BLaER1 (cell line): Measurements from ENCODE around the gene SH3TC2.

Experiments
- H3K27ac ChIP-seq: shearing (Covaris generic); formaldehyde crosslinking; 2 replicates; pipeline ENCODE4 v1.8.1; 2022
- H3K27me3 ChIP-seq: shearing (Covaris generic); formaldehyde crosslinking; 2 replicates; pipeline ENCODE4 v1.8.1; 2022
- H3K36me3 ChIP-seq: shearing (Covaris generic); formaldehyde crosslinking; 2 replicates; pipeline ENCODE4 v1.8.1; 2022
- H3K4me1 ChIP-seq: shearing (Covaris generic); formaldehyde crosslinking; 2 replicates; pipeline ENCODE4 v1.8.1; 2022
- H3K4me2 ChIP-seq: shearing (Covaris generic); formaldehyde crosslinking; 2 replicates; pipeline ENCODE4 v1.8.1; 2022
- H3K4me3 ChIP-seq: shearing (Covaris generic); formaldehyde crosslinking; 2 replicates; pipeline ENCODE4 v1.8.1; 2022
- H3K9ac ChIP-seq: shearing (Covaris generic); formaldehyde crosslinking; 2 replicates; pipeline ENCODE4 v1.8.1; 2022
- H3K9me3 ChIP-seq: shearing (Covaris generic); formaldehyde crosslinking; 2 replicates; pipeline ENCODE4 v1.8.1; 2022
- H4K20me1 ChIP-seq: shearing (Covaris generic); formaldehyde crosslinking; 2 replicates; pipeline ENCODE4 v1.8.1; 2022
- Cebpa-rat ChIP-seq: shearing (Covaris generic); IDR thresholded peaks from 2 replicates; pipeline ENCODE4 v1.8.1; 2022

SH3TC2 gene

DNA sequence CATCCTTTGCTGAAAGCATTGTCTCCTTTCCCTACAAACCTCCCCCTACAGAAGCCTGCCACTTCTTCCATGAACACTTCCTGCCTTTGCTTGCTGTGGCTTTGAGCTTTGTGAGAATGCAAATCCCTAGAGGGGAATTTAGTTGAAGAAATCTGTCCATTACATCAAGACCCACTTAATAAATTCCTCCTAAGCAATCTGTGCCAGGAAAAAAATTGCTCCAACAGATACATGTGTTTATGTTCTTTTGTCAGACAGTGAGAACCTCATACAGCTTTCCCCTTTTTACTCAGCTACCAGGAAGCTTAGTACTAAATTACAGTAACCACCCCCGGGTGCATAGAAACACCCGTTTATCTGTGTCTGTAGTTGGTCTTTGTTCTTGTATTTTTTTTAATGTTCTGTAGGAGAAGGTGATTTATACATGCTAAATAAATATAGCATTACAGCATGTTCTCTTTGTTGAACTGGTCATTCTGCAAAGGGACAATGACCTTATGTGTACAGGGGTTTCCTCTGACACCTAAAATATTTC lies 43.9 kb downstream of the SH3TC2 start:
- H3K36me3 ChIP-seq = no peaks in the 10 kb centered on the region
- H3K9me3 ChIP-seq = 0 out of 2 replicates have a peak, but pooled peaks cover 5% of the 10 kb centered on the region
- no peak overlapping the region for H3K4me3 ChIP-seq
- no peak overlapping the region for H3K9ac ChIP-seq
- H3K27me3 ChIP-seq = no peaks in the 10 kb centered on the region
- H4K20me1 ChIP-seq = no peaks in the 10 kb centered on the region
- no peak overlapping the region for H3K27ac ChIP-seq
- TF ChIP-seq Cebpa-rat = no peak
- H3K4me1 ChIP-seq = peaks cover 13% of the 10 kb centered on the region
- H3K4me2 ChIP-seq = peak overlapping the region; percentile 45

GRCh38 chr5:149017636-149018035 lies 45.2 kb downstream of the SH3TC2 start:
- TF ChIP-seq Cebpa-rat = no peak
- H4K20me1 ChIP-seq = no peaks in the 10 kb centered on the region
- H3K9ac ChIP-seq = no peak overlapping the region
- H3K27ac ChIP-seq = no peak overlapping the region
- H3K4me2 ChIP-seq = no peak overlapping the region
- H3K4me3 ChIP-seq = no peak overlapping the region
- no peaks in the 10 kb centered on the region for H3K27me3 ChIP-seq
- 0 out of 2 replicates have a peak, but pooled peaks cover 5% of the 10 kb centered on the region for H3K9me3 ChIP-seq
- H3K36me3 ChIP-seq = no peaks in the 10 kb centered on the region
- H3K4me1 ChIP-seq = peaks cover 13% of the 10 kb centered on the region

- Histone ChIP-seq H3K36me3 (no peaks in the 10 kb centered on the region), H3K27ac (no peak overlapping the region), H3K4me1 (peaks cover 13% of the 10 kb centered on the region), H3K27me3 (no peaks in the 10 kb centered on the region), H3K9ac (no peak overlapping the region), H3K4me2 (no peak overlapping the region), H4K20me1 (no peaks in the 10 kb centered on the region), H3K9me3 (no peaks in the 10 kb centered on the region), H3K4me3 (no peak overlapping the region)
- TF ChIP-seq Cebpa-rat = no peak
Observed at GRCh38 chr5:149015561-149015960, 47.3 kb downstream of the SH3TC2 start.

DNA sequence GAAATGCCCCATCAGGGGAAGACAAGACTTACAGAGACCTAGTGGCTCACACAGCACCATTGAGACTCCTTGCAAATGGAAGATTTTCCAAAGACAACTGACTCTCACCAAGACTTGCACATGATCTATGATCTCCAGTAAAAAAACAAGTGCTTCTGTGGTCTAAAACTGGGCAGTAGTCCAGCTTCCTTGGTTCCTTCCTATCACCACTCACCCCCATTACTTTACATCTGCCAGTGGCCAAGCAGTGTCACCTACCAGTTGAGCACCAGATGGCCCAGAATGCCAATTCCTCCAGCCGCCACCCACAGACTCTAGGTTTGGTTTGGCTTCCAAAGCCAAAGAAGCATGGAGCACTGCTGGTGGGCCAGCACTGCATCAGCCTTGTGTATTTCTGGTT lies 47.7 kb downstream of the SH3TC2 start:
- H3K9ac ChIP-seq = no peak overlapping the region
- H3K36me3 ChIP-seq = no peaks in the 10 kb centered on the region
- H3K27me3 ChIP-seq = no peaks in the 10 kb centered on the region
- H4K20me1 ChIP-seq = no peaks in the 10 kb centered on the region
- no peak overlapping the region for H3K4me2 ChIP-seq
- H3K27ac ChIP-seq = no peak overlapping the region
- no peaks in the 10 kb centered on the region for H3K9me3 ChIP-seq
- peaks cover 13% of the 10 kb centered on the region for H3K4me1 ChIP-seq
- no peak overlapping the region for H3K4me3 ChIP-seq
- TF ChIP-seq Cebpa-rat = no peak

- no peaks in the 10 kb centered on the region for H3K27me3 ChIP-seq
- no peaks in the 10 kb centered on the region for H4K20me1 ChIP-seq
- no peak overlapping the region for H3K9ac ChIP-seq
- H3K9me3 ChIP-seq = no peaks in the 10 kb centered on the region
- no peak overlapping the region for H3K4me3 ChIP-seq
- peaks cover 13% of the 10 kb centered on the region for H3K4me1 ChIP-seq
- no peak overlapping the region for H3K27ac ChIP-seq
- TF ChIP-seq Cebpa-rat = no peak
- H3K36me3 ChIP-seq = no peaks in the 10 kb centered on the region
- H3K4me2 ChIP-seq = no peak overlapping the region
Observed at GRCh38 chr5:149014571-149015031, 48.3 kb downstream of the SH3TC2 start.

DNA sequence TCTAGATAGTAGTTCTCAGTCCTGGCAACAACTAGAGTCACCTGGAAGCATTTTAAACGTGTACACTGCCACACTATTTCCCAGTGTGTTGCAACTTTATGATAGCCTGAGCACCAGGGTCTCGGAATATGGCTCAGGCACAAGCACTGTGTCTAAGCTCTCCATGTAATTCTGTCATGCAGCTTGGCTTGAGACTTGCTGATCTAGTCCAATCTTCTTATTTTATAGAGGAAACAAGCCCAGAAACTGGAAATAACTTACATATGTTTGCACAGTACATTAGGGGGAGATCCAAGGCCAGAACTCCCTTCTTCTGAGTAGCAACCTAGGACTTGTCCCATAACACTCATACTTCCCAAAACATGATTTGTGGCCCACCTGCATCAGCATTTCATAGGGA lies 49.1 kb downstream of the SH3TC2 start:
- Histone ChIP-seq H3K27ac (no peak overlapping the region), H3K4me2 (no peak overlapping the region), H4K20me1 (no peaks in the 10 kb centered on the region), H3K9ac (no peak overlapping the region), H3K36me3 (no peaks in the 10 kb centered on the region), H3K9me3 (no peaks in the 10 kb centered on the region), H3K4me3 (no peak overlapping the region), H3K27me3 (no peaks in the 10 kb centered on the region), H3K4me1 (peaks cover 7% of the 10 kb centered on the region)
- TF ChIP-seq Cebpa-rat = no peak

DNA sequence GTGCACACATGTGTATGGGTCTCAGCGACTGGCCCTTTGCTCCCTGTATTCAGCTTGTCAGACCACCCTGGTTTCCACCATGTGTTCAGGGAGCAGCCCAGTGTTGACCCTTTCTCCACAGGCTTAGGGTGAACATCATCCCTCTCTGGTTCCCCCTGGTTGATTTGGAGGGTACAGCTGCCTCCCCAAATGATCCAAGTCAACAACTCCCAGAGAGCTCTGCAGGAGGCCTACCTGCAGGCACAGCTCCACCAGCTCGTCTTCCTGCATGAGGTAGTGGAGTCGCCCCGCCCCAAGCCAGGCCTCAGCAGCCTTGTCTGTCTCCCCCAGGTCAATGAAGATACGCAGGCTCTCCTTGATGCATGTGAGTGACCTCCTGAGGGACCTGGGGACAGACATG lies 50.5 kb downstream of the SH3TC2 start:
- Histone ChIP-seq H3K4me2 (no peak overlapping the region), H3K27me3 (no peaks in the 10 kb centered on the region), H3K36me3 (no peaks in the 10 kb centered on the region), H3K4me1 (no peaks in the 10 kb centered on the region), H4K20me1 (no peaks in the 10 kb centered on the region), H3K4me3 (no peak overlapping the region), H3K27ac (no peak overlapping the region), H3K9ac (no peak overlapping the region), H3K9me3 (no peaks in the 10 kb centered on the region)
- no peak for TF ChIP-seq Cebpa-rat

DNA sequence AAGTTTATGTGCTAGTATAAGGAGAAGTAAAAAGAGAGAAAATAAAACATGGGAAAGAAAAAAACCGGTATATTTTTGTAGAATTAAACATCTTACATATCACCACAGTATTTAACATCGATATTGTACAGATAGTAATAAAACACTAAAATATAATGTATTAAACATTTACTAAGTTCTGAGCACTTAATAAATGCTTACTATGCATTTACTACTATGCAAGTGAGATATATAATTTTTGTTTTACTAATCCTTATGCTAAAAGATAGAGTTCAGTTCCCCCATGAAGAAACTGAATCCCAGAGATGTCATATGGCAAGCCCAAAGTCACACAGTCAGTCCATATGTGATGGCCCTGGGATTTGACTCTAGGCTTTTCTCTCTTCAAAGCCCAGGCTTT lies 51.1 kb downstream of the SH3TC2 start:
- Histone ChIP-seq H3K9me3 (no peaks in the 10 kb centered on the region), H3K27ac (no peak overlapping the region), H3K9ac (no peak overlapping the region), H4K20me1 (no peaks in the 10 kb centered on the region), H3K4me2 (no peak overlapping the region), H3K4me3 (no peak overlapping the region), H3K27me3 (no peaks in the 10 kb centered on the region), H3K4me1 (no peaks in the 10 kb centered on the region), H3K36me3 (no peaks in the 10 kb centered on the region)
- no peak for TF ChIP-seq Cebpa-rat

DNA sequence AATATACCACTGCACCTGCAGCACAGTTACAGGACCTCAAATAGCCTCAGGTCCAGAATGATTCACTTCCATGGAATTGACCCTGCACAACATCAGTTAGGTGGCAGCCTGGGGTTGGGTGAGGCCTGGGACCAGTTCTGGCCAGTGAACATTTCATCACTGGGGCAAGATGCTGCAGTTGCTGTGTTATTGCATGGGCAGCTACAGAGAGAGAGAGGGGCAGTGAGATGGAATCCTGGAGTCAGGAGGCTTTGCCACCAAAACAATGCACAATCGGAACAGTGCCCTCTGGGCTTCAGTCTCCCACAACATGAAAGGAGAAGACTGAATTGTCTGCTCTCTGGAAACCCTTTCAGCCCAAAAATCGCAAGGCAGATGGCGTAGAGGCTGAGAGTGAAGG lies 51.8 kb downstream of the SH3TC2 start:
- no peaks in the 10 kb centered on the region for H4K20me1 ChIP-seq
- H3K4me2 ChIP-seq = no peak overlapping the region
- H3K36me3 ChIP-seq = no peaks in the 10 kb centered on the region
- H3K27me3 ChIP-seq = no peaks in the 10 kb centered on the region
- TF ChIP-seq Cebpa-rat = no peak
- H3K4me3 ChIP-seq = no peak overlapping the region
- no peaks in the 10 kb centered on the region for H3K9me3 ChIP-seq
- H3K9ac ChIP-seq = no peak overlapping the region
- no peak overlapping the region for H3K27ac ChIP-seq
- no peaks in the 10 kb centered on the region for H3K4me1 ChIP-seq

- no peak for TF ChIP-seq Cebpa-rat
- no peak overlapping the region for H3K27ac ChIP-seq
- H3K36me3 ChIP-seq = no peaks in the 10 kb centered on the region
Observed at GRCh38 chr5:149007174-149007573, 55.7 kb downstream of the SH3TC2 start.

DNA sequence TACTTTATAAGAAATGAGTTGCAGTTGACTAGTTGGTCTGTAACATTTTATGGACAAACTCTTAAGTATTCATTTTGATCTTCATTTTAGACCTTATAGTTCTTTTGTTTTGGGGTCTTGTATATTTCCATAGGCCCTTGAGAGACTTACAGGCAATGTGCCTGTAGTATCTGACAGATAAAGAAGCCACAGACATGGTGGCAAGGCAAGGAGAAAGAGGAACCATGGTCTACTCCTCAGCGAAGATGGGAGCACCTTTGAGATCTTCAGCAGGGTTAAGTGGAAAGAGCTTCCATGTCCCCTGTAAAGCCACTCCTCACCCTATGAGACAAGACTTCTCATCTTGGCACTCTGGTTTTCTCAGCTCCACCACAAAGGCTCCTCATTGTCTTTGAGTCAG lies 56.4 kb downstream of the SH3TC2 start:
- H3K4me2 ChIP-seq = no peak overlapping the region
- no peak overlapping the region for H3K9ac ChIP-seq
- no peak overlapping the region for H3K27ac ChIP-seq
- H3K36me3 ChIP-seq = no peaks in the 10 kb centered on the region
- no peaks in the 10 kb centered on the region for H3K27me3 ChIP-seq
- H3K4me3 ChIP-seq = no peak overlapping the region
- H4K20me1 ChIP-seq = no peaks in the 10 kb centered on the region
- no peaks in the 10 kb centered on the region for H3K4me1 ChIP-seq
- no peak for TF ChIP-seq Cebpa-rat
- no peaks in the 10 kb centered on the region for H3K9me3 ChIP-seq

More at GRCh38 chr5:149007174-149007573, 55.7 kb downstream of the SH3TC2 start:
- H3K4me2 ChIP-seq = no peak overlapping the region
- H3K4me3 ChIP-seq = no peak overlapping the region
- no peaks in the 10 kb centered on the region for H3K27me3 ChIP-seq
- H3K9me3 ChIP-seq = no peaks in the 10 kb centered on the region
- H4K20me1 ChIP-seq = no peaks in the 10 kb centered on the region
- no peak overlapping the region for H3K9ac ChIP-seq
- no peaks in the 10 kb centered on the region for H3K4me1 ChIP-seq
